ENCODE measurements around the gene ANKS1A. TPM values are rescaled to one million over a fixed set of nuclear protein-coding genes. Genes with fewer than 3 reads are reported as not detected.

ANKS1A gene
- polyA plus RNA-seq, 3 donors, result 1.7 to 8.0 (median 3.1) TPM

DNA sequence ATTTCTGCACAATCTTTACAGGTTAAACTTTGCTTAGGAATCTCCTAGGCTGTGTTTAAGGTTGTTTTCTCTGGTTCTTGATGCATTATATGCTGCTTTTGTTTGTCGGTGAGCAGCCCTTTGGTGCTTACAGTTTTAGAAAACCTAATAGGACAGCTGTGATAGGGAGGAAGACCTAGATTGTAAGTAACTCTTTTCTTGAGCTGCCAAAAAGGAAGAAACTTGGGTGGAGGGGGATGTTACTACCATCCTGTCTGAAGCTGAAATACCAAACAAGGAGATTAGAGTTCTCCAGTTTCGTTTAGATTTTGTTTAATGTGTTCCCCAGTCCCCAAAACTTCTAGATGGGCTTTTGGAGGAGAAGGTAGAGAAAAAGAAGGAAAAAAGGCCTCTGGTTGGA lies 72.0 kb downstream of the ANKS1A start:
- H3K36me3 ChIP-seq (replicated peaks in 1 of 2; ENCODE audit: control insufficient read depth in 1 of 2, insufficient read depth in 2 of 2, low read length in 2 of 2), result peaks cover 2 to 42% of the 10 kb centered on the region in 2 donors
- Mint-ChIP-seq H3K9me3 (no peaks in the 10 kb centered on the region), H3K36me3 (peaks cover 2 to 9% of the 10 kb centered on the region in 2 donors), H3K27ac (peak overlapping the region in 1 of 7 donors; percentile 29), H3K27me3 (ENCODE audit: low read depth in 3 of 3) (no peaks in the 10 kb centered on the region), H3K4me1 (peaks cover 11% of the 10 kb centered on the region), H3K4me3 (no peak overlapping the region)
- DNase-seq, result no peak
- H3K79me2 ChIP-seq (ENCODE audit: insufficient read depth, low read length), result peaks cover 23% of the 10 kb centered on the region
- H2AFZ ChIP-seq (ENCODE audit: insufficient read depth, low read depth, low read length, poor library complexity, severe bottlenecking), result no peak overlapping the region
- intact Hi-C loops (cut with micrococcal nuclease), result no loop called here
- no peak overlapping the region for H3K4me3 ChIP-seq (replicated peaks in 1 of 3; ENCODE audit: low read depth in 2 of 3, low read length in 3 of 3)
- H3K4me1 ChIP-seq (ENCODE audit: control insufficient read depth in 1 of 2, insufficient read depth in 2 of 2, low read length in 2 of 2), result peaks cover 6 to 9% of the 10 kb centered on the region in 2 donors
- TF ChIP-seq, protein P1, sequence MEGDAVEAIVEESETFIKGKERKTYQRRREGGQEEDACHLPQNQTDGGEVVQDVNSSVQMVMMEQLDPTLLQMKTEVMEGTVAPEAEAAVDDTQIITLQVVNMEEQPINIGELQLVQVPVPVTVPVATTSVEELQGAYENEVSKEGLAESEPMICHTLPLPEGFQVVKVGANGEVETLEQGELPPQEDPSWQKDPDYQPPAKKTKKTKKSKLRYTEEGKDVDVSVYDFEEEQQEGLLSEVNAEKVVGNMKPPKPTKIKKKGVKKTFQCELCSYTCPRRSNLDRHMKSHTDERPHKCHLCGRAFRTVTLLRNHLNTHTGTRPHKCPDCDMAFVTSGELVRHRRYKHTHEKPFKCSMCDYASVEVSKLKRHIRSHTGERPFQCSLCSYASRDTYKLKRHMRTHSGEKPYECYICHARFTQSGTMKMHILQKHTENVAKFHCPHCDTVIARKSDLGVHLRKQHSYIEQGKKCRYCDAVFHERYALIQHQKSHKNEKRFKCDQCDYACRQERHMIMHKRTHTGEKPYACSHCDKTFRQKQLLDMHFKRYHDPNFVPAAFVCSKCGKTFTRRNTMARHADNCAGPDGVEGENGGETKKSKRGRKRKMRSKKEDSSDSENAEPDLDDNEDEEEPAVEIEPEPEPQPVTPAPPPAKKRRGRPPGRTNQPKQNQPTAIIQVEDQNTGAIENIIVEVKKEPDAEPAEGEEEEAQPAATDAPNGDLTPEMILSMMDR (IDR thresholded peaks at IDR 0.05), result no peak
- H3K9me3 ChIP-seq (replicated peaks in 1 of 2; ENCODE audit: control insufficient read depth in 1 of 2, insufficient read depth in 1 of 2, low read length in 2 of 2), result no peaks in the 10 kb centered on the region
- no peak overlapping the region for H3K9ac ChIP-seq (ENCODE audit: insufficient read depth, low read length, poor library complexity, severe bottlenecking)
- no peaks in the 10 kb centered on the region for H3K27me3 ChIP-seq (ENCODE audit: control insufficient read depth in 2 of 2, insufficient read depth in 2 of 2, low read length in 2 of 2)
- peaks cover 71% of the 10 kb centered on the region for H4K20me1 ChIP-seq (ENCODE audit: insufficient read depth, low read length)
- peak overlapping the region in 1 of 2 donors; percentile 33 for H3K27ac ChIP-seq (ENCODE audit: low read depth in 1 of 2, low read length in 2 of 2)
- H3K4me2 ChIP-seq (replicated peaks; ENCODE audit: extremely low read depth, low read length, poor library complexity, severe bottlenecking), result no peak overlapping the region
- no CpG with 5 or more reads among the region's 2 CpGs for WGBS (ENCODE audit: insufficient coverage)

- peak overlapping the region in 1 of 7 donors; percentile 29 for H3K27ac Mint-ChIP-seq
- TF ChIP-seq, protein P1 (IDR thresholded peaks at IDR 0.05), result no peak
- H3K36me3 Mint-ChIP-seq, result peaks cover 1 to 7% of the 10 kb centered on the region in 2 donors
Measured at GRCh38 chr6:34961574-34961973, 72.5 kb downstream of the ANKS1A start.

More at GRCh38 chr6:34961574-34961973, 72.5 kb downstream of the ANKS1A start:
- H3K4me1 ChIP-seq (ENCODE audit: control insufficient read depth in 1 of 2, insufficient read depth in 2 of 2, low read length in 2 of 2), result peaks cover 6 to 9% of the 10 kb centered on the region in 2 donors
- peaks cover 24% of the 10 kb centered on the region for H3K79me2 ChIP-seq (ENCODE audit: insufficient read depth, low read length)
- H3K4me1 Mint-ChIP-seq, result peaks cover 11% of the 10 kb centered on the region
- H3K4me3 Mint-ChIP-seq, result no peak overlapping the region
- H3K9me3 Mint-ChIP-seq, result no peaks in the 10 kb centered on the region
- intact Hi-C loops (cut with micrococcal nuclease), result no loop called here
- no peak overlapping the region for H3K4me3 ChIP-seq (replicated peaks in 1 of 3; ENCODE audit: low read depth in 2 of 3, low read length in 3 of 3)
- H3K9me3 ChIP-seq (replicated peaks in 1 of 2; ENCODE audit: control insufficient read depth in 1 of 2, insufficient read depth in 1 of 2, low read length in 2 of 2), result no peaks in the 10 kb centered on the region
- H4K20me1 ChIP-seq (ENCODE audit: insufficient read depth, low read length), result peaks cover 68% of the 10 kb centered on the region
- no peak for DNase-seq
- H3K36me3 ChIP-seq (replicated peaks in 1 of 2; ENCODE audit: control insufficient read depth in 1 of 2, insufficient read depth in 2 of 2, low read length in 2 of 2), result peaks cover 2 to 39% of the 10 kb centered on the region in 2 donors
- no peak overlapping the region for H3K9ac ChIP-seq (ENCODE audit: insufficient read depth, low read length, poor library complexity, severe bottlenecking)
- H3K27ac ChIP-seq (ENCODE audit: low read depth in 1 of 2, low read length in 2 of 2), result peak overlapping the region in 1 of 2 donors; percentile 33
- H3K4me2 ChIP-seq (replicated peaks; ENCODE audit: extremely low read depth, low read length, poor library complexity, severe bottlenecking), result no peak overlapping the region
- H3K27me3 Mint-ChIP-seq (ENCODE audit: low read depth in 3 of 3), result no peaks in the 10 kb centered on the region
- no CpG with 5 or more reads among the region's 7 CpGs for WGBS (ENCODE audit: insufficient coverage)
- H2AFZ ChIP-seq (ENCODE audit: insufficient read depth, low read depth, low read length, poor library complexity, severe bottlenecking), result no peak overlapping the region
- no peaks in the 10 kb centered on the region for H3K27me3 ChIP-seq (ENCODE audit: control insufficient read depth in 2 of 2, insufficient read depth in 2 of 2, low read length in 2 of 2)

All from CD14-positive monocyte (primary cell).